Pancreas (tissue), 10 donors: ENCODE data around the gene ALDH1A1. TPM values are rescaled to one million over a fixed set of nuclear protein-coding genes. Genes with fewer than 3 reads are reported as not detected.
A peak's percentile ranks its signal among the peaks of the same experiment; 100 is the strongest.

Experiments used
- ATAC-seq, 4 donors: fragments of 200-7000 bp; cut with Tn5 transposase; one replicate each; pipeline versions ENCODE4 v1.8.0 to v1.9.1; 2020; ENCODE audit warnings: mild to moderate bottlenecking in 4 of 4, moderate library complexity in 4 of 4
- DNase-seq, 6 donors: peaks; one replicate each; pipeline ENCODE4 v3.0.0-alpha.2; 2020
- FAIRE-seq: peaks from 2 replicates; lab custom pipeline; 2012; peaks lifted over from hg19 to GRCh38; lab: Jason Lieb, UNC
- H3K27ac ChIP-seq, 4 donors: fragments of 200-600 bp; sonication (generic); 1 replicate in 3 of 4; 2 replicates in 1 of 4; pipeline versions ENCODE4 v1.5.0 to v1.8.0; 2020
- H3K27me3 ChIP-seq, 4 donors: fragments of 200-600 bp; one replicate each; pipeline ENCODE4 v1.8.0; 2021
- H3K36me3 ChIP-seq, 3 donors: fragments of 200-600 bp; sonication (generic) in 1 of 3; one replicate each; pipeline versions ENCODE4 v1.5.0 to v1.8.0; 2020 to 2021
- H3K4me1 ChIP-seq, 3 donors: fragments of 200-600 bp; one replicate each; pipeline ENCODE4 v1.8.0; 2021
- H3K4me3 ChIP-seq, 4 donors: fragments of 200-600 bp; sonication (generic) in 2 of 4; one replicate each; pipeline versions ENCODE4 v1.5.0 to v1.8.0; 2020 to 2021
- H3K9me3 ChIP-seq, 4 donors: fragments of 200-600 bp; one replicate each; pipeline ENCODE4 v1.8.0; 2021
- WGBS, 2 donors: extraction: QIAGEN DNeasy Blood & Tissue Kit; methylation state at CpG; one replicate each; pipeline ENCODE4 v1.1.7; 2013; 5-methylcytosine and 5-hydroxymethylcytosine counted together
- intact Hi-C, 3 donors: fragments of 100-400 bp; cut with DNase I; formaldehyde crosslinking; loops; one replicate each; pipeline versions ENCODE4 v1.11.1 to v1.14.2; 2022
- polyA plus RNA-seq, 2 donors: library from polyadenylated mRNA; stranded (reverse); fragments of 200-250 nt; gene quantifications; one replicate each; pipeline ENCODE4 v1.2.3, GENCODE V29; 2013
- total RNA-seq, 6 donors: library from RNA; stranded (reverse); fragmentation: NEBNext Ultra II Directional in 4 of 6; extraction: Animal tissue kit (Norgen Biotek cat#: 25700) in 4 of 6; gene quantifications; one replicate each; pipeline versions ENCODE4 v1.2.1 to v1.2.4, GENCODE V29; 2021 to 2023
- TF ChIP-seq, protein P1 (sequence below), 4 donors: fragments of 200-600 bp; sonication (generic) in 3 of 4; IDR thresholded peaks; one replicate each; pipeline versions ENCODE4 v1.5.0 to v1.8.0; 2021; ENCODE audit warnings: antibody characterized with exemption in 4 of 4
- donor health status: healthy with polysubstance abuse.
- donor health status: DM: no; HTN: no; CAD: no; lungs with moderate emphysema.
- donor health status: DM: no; HTN: no; CAD: no.
- donor health status: control.
- donor health status: control.
- donor health status: Bipolar disorder and iron deficiency.
- donor health status: DM: yes; HTN: yes; CAD: no.
- donor health status: DM: no; HTN: no; CAD: no.
- donor health status: DM: no; HTN: no; CAD: no.
- donor health status: DM: yes; HTN: yes; CAD: no.

Gene ALDH1A1
- total and polyA plus RNA-seq, 8 donors = 141 to 275 (median 176) TPM

DNA sequence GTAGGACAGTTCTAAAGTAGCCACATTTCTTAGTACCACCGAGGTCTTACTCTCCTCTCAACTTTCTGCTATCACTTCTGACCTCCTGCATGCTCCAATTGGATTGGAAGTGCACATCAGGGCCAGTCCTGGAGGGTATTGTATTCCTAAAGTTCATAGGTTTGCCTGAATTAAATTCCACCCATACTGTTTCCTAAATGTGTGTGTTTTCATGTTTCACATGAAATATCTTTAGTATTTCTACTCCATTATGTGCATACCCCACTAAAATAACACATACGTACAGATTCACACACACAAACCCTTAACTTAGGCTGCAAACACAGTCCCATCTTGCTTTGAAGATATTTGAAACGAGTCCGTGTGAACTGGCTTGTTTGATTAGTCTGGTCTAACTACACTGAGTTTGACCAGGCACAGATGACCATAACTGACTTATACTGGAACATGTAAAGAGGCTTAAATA lies 24.8 kb downstream of the ALDH1A1 start:
- TF ChIP-seq, protein P1, sequence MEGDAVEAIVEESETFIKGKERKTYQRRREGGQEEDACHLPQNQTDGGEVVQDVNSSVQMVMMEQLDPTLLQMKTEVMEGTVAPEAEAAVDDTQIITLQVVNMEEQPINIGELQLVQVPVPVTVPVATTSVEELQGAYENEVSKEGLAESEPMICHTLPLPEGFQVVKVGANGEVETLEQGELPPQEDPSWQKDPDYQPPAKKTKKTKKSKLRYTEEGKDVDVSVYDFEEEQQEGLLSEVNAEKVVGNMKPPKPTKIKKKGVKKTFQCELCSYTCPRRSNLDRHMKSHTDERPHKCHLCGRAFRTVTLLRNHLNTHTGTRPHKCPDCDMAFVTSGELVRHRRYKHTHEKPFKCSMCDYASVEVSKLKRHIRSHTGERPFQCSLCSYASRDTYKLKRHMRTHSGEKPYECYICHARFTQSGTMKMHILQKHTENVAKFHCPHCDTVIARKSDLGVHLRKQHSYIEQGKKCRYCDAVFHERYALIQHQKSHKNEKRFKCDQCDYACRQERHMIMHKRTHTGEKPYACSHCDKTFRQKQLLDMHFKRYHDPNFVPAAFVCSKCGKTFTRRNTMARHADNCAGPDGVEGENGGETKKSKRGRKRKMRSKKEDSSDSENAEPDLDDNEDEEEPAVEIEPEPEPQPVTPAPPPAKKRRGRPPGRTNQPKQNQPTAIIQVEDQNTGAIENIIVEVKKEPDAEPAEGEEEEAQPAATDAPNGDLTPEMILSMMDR (IDR thresholded peaks at IDR 0.05) = no peak
- peaks cover 0 to 18% (median 6%) of the 10 kb centered on the region in 3 donors for H3K36me3 ChIP-seq
- no peak for DNase-seq
- no peak overlapping the region for H3K4me3 ChIP-seq
- WGBS, 2 donors = 38 to 40% methylated on average over 4 of the region's 4 CpGs
- ATAC-seq = peak; percentile 59 to 81 (median 70)
- H3K27me3 ChIP-seq = no peaks in the 10 kb centered on the region
- FAIRE-seq = no peak
- peaks cover 0 to 32% (median 19%) of the 10 kb centered on the region in 3 donors for H3K4me1 ChIP-seq
- H3K9me3 ChIP-seq = no peaks in the 10 kb centered on the region
- H3K27ac ChIP-seq = peak overlapping the region in 1 of 4 donors; percentile 23
- intact Hi-C loops = no loop called here

DNA sequence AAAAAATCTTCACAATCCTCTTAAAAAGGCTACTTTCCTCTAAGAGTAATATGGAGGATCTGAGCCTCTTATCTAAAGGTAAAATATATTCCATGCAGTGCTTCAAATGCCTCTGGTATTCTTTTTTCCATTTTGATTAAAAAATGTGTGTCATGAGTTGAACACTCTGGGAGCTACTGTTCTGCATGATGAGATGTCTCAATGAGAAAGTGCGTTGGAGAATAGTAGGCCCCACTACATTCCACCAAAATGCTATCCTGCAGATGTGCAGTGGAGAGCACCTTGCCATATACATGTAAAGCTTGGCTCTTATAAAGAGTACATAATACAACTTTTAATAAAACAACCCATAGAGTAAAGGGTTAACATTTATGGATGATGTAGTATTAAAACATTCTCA lies 26.3 kb downstream of the ALDH1A1 start:
- TF ChIP-seq, protein P1 (IDR thresholded peaks at IDR 0.05) = no peak
- Histone ChIP-seq H3K36me3 (peaks cover 0 to 26% (median 6%) of the 10 kb centered on the region in 3 donors), H3K9me3 (no peaks in the 10 kb centered on the region), H3K4me1 (peaks cover 0 to 21% (median 8%) of the 10 kb centered on the region in 3 donors), H3K27ac (no peak overlapping the region), H3K4me3 (no peak overlapping the region), H3K27me3 (no peaks in the 10 kb centered on the region)
- intact Hi-C loops = no loop called here
- WGBS, 2 donors = 95 to 97% methylated on average over 1 of the region's 1 CpG
- ATAC-seq = no peak
- DNase-seq = no peak
- FAIRE-seq = no peak

DNA sequence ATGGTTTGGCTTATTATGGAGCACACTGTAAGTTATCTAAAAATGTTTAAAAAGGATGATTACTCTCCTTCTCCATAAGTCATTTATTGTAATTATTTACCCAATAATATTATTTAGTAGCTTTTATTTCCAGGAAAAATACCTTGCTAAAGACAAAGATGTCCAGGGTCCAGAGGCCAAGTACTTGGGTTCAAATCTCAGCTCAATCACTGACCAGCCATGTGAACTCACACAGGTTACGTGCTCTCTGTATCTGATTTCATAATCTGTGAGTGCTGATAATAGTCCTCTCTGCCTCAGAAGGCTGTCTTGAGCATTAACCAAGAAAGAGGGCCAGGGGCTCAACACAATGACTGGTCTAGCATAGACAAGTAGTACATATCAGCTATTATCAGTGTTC lies 27.0 kb downstream of the ALDH1A1 start:
- no peaks in the 10 kb centered on the region for H3K27me3 ChIP-seq
- WGBS, 2 donors = 53 to 55% methylated on average over 1 of the region's 1 CpG
- TF ChIP-seq, protein P1 (IDR thresholded peaks at IDR 0.05) = no peak
- no peaks in the 10 kb centered on the region for H3K9me3 ChIP-seq
- peaks cover 0 to 16% (median 4%) of the 10 kb centered on the region in 3 donors for H3K4me1 ChIP-seq
- intact Hi-C loops = no loop called here
- DNase-seq (no peak), ATAC-seq (no peak), FAIRE-seq (no peak)
- no peak overlapping the region for H3K4me3 ChIP-seq
- peaks cover 0 to 24% (median 6%) of the 10 kb centered on the region in 3 donors for H3K36me3 ChIP-seq
- peak overlapping the region in 2 of 4 donors; percentile 9 to 15 for H3K27ac ChIP-seq

DNA sequence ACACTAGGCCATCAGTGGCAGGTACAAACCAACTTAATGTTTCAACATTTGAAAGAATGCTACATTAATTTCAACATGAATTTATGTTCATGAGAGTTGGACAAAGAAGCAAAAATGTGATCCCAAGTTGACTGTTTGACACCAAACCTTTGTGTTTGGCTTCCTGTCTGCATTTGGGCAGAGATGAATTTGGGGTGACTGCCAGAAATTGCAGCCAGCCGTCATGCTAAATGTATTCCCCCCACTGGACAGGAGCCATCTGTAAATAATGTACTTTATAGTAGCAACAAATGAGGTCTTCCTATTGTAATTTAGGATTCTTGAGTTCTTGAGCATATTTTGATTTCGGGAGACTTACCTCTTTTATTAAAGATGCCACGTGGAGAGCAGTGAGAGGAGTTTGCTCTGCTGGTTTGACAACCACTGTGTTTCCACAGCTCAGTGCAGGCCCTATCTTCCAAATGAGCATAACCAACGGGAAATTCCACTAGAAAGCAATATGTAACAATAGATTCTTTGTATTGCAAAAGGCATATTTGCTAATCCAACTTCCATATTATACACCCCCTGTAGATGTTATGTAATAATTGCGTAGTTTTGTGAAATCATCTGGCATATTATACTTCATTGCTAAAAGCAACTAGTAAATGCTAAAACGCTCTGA lies 27.6 kb downstream of the ALDH1A1 start:
- Histone ChIP-seq H3K27me3 (no peaks in the 10 kb centered on the region), H3K27ac (peak overlapping the region in 2 of 4 donors; percentile 12 to 15), H3K4me1 (peaks cover 0 to 16% (median 4%) of the 10 kb centered on the region in 3 donors), H3K36me3 (peaks cover 0 to 18% (median 6%) of the 10 kb centered on the region in 3 donors), H3K4me3 (no peak overlapping the region), H3K9me3 (no peaks in the 10 kb centered on the region)
- WGBS, 2 donors = 41 to 44% methylated on average over 6 of the region's 6 CpGs
- TF ChIP-seq, protein P1 (IDR thresholded peaks at IDR 0.05) = no peak
- DNase-seq = no peak
- intact Hi-C loops = no loop called here
- ATAC-seq = peak; percentile 33 to 73 (median 62)
- FAIRE-seq = no peak
